Activated naive CD4-positive, alpha-beta T cell treated with anti-CD3 and anti-CD28 coated beads, Interleukin-2, amount 50 U/mL, for 16 hours (primary cell): ENCODE results near the gene TMEM35A.
"Not testable (repeated sequence)": the region's sequence is repeated elsewhere in the genome, so short reads cannot be mapped to it uniquely, and the experiment has no call there.

Experiments used
- DNase-seq: peaks from one replicate; pipeline ENCODE4 v3.0.0-alpha.2; 2020

The TMEM35A gene, protein sequence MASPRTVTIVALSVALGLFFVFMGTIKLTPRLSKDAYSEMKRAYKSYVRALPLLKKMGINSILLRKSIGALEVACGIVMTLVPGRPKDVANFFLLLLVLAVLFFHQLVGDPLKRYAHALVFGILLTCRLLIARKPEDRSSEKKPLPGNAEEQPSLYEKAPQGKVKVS

DNA sequence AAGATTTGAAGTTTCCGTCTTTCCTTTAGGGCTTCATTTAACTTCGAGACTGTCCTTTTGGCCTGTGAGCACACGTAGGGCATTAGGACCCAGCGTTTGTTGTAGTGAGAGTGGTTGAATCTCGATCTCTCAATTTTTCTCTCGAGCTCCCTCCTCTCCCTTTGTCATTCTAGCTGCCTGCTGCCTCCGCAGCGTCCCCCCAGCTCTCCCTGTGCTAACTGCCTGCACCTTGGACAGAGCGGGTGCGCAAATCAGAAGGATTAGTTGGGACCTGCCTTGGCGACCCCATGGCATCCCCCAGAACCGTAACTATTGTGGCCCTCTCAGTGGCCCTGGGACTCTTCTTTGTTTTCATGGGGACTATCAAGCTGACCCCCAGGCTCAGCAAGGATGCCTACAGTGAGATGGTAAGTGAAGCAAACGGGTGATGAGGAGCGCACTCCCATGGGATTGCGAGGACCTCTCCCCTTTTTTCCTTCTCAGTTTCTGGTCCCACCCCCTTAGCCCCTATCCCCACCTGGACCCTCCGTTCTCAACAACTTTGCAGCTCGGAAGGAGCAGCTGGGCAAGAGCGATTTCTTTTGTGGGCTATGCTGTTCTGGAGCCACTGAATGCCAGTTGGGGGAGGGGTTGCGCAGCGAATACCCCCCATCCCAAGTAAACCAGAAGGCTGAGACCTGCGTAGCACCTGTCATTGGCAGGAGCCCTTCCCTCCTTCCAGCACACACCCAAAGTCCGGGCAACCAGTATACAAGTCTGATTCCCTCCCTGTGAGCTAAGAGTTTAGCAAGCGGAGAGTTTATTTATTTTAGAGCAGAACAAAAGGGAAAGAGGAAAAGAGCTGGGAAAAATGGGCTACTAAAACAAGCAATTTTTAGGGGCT lies at the start of gene TMEM35A:
Gene TMEM35A (plus strand): TSS at position 164 of the 883 bp plus-strand sequence. CDS start 124 bp downstream, at position 288.
- DNase-seq = no peak

DNA sequence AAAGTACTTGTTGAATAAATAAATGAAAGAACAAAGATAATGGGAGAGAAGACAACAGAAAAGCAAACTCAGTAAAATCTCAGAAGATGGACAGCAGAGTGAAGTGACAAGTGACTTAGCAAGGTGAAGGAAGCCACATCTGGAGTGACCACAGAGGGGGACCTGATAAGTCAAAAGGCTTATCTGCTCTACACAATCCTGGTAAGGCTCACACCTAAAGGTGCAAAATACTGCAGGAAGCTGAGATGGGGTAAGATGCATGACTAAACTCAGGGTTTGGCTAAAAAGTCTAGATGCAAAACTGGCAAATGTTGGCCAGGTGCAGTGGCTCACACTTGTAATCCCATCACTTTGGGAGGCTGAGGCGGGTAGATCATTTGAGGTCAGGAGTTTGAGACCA lies 49.0 kb upstream of the TMEM35A start:
- no peak for DNase-seq

DNA sequence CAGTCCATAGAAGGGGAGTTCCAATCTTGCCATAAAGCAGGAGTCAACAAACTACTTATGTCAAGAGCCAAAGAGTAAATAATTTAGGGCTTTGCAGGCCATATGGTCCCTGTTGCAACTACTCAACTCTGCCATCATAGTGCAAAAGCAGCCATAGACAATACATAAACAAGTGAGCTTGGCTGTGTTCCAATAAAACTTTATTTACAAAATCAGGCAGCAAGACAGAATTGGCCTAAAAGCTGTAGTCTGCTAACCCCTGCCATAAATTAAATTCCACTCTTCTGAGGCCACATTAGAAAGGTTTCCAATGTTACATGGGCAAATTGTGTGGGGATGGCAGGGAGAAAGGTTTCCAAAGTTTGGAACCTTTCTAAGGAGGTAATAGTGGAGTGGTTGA lies 41.4 kb upstream of the TMEM35A start:
- no peak for DNase-seq

DNA sequence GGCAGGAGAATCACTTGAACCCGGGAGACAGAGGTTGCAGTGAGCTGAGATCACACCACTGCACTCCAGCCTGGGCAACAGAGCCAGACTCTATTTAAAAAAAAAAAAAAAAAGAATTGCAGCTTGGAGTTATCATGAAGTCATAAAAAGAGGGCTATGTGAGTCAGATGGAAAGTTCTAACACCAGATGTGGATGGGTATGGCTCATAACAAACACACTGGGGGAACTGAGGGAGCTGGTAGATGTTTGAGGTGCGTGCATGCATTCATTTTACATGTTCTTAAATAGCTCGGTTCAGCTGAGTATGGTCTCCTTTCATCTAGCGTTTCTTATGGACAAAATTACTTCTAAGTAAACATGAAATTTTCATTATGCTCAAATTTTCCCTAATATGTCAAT lies 38.5 kb upstream of the TMEM35A start:
- DNase-seq = no peak

DNA sequence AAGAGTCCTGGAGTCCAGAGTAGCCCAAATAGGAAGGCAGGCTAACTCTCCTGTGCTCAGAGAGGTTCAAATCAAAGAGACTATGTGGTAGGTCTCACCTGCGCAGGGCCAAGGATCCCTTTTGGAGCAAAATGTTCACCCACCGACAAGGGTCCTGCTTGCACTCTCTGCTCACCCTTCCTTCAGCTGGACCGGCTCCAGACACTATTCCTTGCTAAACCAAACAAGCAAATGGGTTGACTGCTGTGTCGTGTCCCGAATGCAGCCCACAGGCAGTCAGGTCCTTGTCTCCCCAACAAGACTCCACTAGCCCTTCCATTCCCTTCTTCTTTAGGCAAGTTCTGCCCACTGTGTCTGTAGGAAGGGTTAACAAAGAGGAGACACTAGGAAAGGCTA lies 27.5 kb upstream of the TMEM35A start:
- DNase-seq = no peak

DNA sequence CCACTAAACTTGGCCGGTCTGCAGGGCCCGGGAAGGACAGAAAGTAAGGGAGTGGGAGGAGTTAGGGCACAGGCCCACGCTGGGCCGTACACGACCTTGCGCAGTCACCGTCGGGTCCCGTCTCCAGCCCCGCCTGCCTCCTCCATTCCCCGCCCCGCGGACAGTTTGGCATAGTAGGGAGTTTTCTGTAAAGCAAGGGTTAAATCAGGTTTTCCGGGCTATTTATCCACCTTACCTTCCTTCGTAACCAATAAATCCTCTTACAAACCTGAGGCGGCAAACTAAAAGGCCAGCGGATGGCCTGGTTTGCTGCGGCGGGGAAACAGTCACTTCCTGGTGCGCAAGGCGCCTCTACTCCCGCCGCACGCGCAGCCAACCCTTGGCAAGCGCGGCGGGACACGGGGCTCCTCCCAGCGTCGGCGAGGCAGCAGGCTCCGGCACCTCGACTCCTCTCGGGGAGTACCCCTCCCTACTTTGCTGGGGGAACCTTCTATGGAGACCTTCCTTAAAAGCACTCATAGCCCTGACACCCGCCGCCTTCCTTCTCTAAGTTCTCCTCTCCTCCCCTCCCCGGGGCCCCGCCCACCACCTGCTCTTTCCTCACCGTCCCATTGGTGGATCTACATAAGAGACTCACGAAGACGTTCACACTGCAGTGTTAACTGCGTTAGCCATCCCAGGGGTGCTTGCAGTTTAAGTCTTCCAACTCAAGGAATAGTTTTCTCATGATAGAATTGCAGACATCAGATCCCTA lies 27.0 kb upstream of the TMEM35A start, which contains the start of gene TRMT2B:
Gene TRMT2B (minus strand): TSS at position 563 of the 754 bp plus-strand sequence. CDS start 9,822 bp downstream, outside the sequence.
- peak; percentile 83 for DNase-seq

DNA sequence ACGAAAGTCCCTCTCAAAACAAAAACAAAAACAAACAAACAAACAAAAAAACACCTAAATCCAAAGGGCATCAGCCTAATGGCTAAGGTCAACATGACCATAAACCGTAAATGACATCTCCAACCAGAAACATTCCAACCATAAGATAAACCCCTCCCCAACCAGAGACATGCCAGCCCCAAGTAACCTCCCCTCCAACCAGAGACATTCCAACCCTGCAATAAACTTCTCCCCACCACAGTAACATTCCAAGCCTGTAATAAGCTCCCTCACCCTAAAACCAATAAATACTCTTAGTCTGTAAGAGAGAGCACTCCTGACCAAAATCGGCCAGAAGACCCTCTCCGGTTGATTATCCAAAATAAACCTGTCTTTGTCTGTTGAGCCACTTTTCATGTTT lies 22.1 kb upstream of the TMEM35A start:
- not testable (repeated sequence) for DNase-seq

DNA sequence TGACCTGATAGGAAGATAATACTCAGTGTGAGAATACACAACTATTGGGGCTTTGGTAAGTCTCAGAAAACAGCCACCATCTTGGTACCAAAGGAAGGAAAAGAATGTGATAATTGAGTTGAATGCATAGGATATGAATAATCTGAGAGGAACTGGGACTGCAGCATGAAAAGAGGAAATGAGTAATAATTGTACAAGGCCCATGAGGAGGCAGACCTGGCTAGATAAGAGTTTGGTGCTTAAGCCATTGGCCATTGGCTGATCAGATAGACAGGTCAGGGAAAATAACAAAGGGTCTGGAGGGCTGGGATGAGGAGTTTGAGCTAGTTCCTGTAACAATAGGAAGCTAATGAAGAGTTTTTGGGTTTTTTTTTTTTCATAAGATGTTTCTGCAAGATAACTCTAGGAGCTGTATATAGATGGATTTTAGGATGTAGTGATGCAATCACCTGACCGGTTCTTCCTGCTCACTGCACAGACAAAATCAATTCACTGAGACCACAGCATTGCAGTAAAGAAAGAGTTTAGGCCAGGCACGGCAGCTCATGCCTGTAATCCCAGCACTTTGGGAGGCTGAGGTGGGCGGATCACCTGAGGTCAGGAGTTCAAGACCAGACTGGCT lies 21.5 kb upstream of the TMEM35A start:
- no peak for DNase-seq

DNA sequence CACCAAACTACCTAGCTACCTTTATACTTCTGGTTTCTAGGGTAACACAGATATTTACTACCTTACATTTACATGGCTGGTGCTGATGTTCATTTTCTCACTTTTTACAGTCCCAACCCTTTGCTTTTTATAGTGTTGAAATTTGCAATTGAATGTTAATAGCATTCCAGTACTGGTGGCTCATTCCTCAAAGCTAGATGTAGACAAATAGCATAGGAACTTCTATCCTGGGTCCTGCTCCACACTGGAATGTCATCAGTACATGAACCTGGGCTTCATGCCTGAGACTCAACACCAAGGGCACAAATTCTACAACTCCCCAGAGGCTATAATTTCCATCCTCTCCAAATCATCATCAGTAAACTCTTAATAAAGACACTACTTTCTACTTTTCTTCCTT lies 16.5 kb upstream of the TMEM35A start:
- DNase-seq = no peak

DNA sequence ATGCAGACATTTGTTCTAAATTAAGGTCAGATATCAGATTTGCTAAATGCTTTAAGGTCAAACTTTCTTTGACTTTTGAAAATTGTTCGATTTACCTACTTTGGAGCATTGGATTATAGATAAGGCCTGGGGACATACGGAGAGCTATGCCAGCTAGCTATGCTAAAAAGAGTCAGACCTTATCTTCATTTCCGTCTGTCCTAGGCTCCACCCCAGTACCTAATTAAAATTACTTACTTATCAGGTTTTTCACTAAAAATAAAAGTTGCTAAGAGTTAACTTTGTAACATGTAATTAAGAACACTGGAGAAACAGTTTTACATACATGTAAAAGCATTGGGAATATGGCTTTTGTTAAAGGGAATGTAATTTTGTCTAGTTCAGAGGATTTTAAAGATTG lies 7.1 kb upstream of the TMEM35A start:
- DNase-seq = no peak

DNA sequence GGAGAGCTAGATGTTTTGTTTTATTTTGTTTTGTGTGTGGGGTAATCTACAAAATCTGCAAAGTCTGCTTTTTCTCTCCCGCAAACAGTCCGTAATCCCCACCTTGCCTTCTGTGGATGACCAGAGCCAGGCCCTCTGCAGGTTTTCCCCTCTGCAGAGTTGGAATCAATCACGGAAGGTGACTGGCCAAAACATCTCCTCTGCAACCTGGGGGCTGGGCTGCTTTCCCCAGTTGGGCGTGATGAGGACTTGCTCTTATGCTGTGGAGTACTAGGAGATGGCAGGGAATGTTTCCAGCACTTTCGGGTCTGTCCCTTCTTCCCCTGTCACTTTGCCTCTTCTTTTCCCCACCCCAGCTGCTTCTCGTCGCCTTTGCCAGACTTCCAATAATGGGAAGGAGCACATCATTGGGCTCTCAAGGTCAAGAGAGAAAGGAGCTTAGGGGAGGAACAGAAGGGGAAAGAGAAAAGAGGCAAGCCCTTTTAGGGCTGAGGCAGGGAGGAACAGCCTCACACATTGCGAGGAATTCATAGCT lies 1.1 kb downstream of the TMEM35A start:
- DNase-seq = no peak

DNA sequence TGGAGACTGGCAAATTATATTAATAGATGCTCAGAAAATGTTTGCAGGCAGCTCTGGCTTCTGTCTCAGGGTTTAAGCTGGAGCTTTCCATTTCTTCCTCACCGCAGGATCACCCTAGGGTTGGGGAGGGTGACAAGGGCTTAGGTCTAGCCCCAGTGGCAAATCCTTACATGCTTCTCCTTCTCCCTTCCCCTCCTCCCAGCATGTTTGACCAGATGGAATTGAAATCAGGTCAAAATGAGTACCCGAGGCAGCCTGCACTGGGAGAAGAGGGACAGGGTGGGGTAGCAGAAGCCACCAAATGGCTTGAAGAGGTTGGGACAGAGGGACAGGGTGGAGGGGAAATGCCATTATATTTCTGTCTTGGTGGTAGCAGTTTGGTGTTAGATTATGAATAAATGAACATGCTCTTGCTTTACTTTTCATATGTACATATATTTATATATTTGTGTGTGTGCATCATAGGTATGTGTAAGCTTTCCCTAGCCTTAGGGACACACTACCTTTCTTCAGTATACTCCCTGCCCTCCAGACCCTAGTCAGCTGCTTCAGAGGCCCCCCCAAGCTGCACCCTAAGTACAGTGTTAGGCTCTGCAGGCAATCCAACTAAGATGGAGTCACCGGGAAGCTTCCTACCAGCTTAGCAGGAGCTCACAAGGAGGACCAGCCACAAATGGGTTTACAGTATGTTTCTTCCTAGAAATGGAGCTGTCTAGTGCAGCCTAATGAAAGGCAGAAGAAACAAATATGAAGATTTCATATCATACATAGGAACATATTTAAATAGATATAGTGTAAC lies 1.8 kb downstream of the TMEM35A start:
- no peak for DNase-seq

DNA sequence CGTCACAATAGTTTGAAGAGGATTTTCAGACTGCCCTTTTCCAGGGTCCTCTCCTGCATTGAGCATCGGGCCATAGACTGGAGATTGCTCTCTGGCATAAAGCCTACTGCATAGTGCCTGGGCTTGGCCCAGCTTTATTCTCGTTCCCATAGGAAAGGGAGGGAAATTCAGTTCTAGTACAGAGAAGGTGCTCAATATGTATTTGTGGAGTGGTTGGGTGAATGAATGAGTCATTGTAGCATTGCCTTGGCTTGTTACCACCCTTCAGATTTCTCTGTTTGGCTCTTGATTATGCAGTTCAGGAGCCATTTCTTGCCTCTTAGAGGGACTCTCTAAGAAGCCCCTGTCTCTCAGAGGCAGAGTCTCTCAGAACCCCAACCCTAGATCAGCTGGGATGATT lies 2.6 kb downstream of the TMEM35A start:
- no peak for DNase-seq

DNA sequence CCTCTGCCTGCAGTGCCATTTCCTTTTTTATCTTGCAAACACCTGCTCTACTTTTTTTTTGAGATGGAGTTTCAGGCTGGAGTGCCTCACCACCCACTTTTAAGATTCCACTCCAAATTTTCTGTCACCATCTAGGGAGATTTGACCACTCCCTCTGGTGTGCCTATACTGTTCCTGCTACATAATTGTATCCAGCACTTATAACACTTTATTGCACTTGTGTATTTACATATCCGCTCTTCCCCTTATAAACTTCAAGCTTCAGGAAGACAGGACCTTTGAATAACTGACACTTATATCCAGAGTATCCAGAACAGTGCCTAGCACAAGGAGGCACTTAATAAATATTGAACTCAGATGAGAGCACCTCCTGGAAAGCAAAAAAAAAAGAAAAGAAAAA lies 13.1 kb downstream of the TMEM35A start:
- no peak for DNase-seq

DNA sequence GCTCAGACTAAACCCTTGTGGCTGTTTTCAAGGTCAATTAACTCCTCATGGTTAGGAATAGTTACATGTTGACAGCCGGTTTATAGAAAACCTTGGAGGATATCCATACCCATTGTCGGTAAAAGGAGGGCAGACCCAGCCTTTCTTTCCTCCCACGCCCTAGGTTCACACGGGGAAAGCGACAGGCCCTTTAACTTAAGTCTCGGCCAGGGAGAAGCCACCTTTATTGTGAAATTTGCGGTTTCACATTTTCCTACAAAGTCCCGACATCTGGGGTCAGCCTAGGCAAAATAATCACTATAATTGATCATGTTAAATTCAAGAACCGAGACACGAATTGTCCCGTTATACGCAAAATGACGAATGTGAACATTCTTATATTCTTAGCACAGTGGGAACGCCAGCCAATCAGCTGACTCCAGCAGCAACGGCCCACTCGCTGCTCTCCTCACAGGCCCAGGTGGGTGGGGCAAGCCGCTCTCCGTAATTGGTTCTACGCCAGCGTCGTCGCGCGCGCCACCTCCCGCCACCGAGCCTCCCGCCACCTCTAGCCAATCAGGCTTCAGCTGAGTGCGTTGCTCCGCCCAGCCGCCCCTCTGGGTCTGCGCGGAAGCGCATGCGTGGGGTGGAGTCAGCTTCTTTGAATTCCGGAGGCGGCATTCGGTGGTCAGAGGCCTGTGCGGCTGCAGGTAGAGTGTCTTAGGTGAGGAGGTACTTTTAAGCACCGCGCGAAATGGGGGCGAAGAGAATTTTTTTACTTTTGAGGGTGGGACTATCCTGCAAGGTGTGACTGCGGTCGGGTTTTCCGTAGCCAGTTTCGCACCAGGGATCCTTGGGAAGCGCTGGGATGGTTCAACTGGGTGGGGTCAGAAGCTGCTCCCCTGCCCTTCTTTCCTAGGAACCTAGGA lies 19.1 kb downstream of the TMEM35A start, which contains the start of gene CENPI:
Gene CENPI (plus strand): TSS at position 659 of the 908 bp plus-strand sequence. CDS start 2,867 bp downstream, outside the sequence.
- DNase-seq = peak; percentile 92

DNA sequence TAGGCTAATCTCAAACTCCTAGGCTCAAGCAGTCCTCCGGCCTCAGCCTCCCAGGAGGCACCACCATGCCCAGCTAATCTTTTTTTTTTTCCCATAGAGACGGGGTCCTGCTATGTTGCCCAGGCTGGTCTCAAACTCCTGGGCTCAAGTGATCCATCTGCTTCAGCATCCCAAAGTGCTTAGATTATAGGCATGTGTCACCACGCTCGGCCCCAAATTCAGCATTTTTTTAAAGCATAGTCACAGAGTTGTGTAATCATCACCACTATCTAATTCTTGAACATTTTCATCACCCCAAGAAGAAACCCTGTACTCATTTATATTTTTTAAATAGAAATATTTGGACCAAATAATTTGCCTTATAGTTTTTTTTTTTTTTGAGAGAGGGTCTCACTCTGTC lies 29.6 kb downstream of the TMEM35A start:
- no peak for DNase-seq

DNA sequence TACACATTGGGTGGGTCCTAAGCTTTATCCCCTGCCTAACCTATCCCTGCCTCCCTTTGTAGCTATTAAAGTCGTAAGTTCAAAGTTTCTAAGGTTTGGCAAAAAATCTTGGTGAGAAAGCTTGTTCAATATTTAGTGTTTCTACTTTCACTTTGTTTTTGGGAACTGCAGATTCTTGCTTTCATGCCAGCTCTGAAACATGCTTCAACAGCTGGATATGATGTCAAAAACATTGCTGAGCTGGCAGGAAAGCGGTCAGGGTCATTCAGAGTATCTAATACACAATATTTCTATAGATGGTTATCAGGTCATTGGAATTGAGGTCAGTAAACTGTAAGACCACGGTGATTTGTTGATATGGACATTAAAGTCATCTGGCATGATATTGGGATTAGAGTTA lies 39.0 kb downstream of the TMEM35A start:
- no peak for DNase-seq

DNA sequence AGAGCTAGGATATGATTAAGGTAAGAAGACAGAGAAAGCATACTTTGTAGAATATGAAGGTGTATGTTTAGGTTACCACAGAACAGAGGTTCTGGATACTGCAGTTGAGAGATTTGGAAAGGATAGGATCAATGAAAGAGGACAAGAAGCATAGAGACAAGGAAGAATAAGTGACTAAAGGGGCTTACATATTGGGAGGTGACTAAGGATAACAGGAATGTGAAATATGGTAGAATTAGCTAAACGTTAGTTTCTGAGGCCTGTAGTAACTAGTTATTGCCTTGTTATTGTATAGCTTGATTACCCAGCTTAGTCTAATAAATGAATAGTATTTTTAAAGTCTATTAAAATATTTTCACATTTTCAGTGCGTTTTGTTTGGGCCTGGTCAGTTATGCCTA lies 57.6 kb downstream of the TMEM35A start:
- DNase-seq = no peak
